ENCODE data around the gene COA1. TPM values are rescaled to one million over a fixed set of nuclear protein-coding genes. Genes with fewer than 3 reads are reported as not detected.
"Not testable (repeated sequence)": the region's sequence is repeated elsewhere in the genome, so short reads cannot be mapped to it uniquely, and the experiment has no call there.

The COA1 gene
- polyA plus RNA-seq, 2 of the 4 experiments (the other 2 are of a cell fraction): 57.5 to 91.4 TPM

GRCh38 chr7:43687866-43688265 lies 41.5 kb downstream of the COA1 start:
- not testable (repeated sequence) for FAIRE-seq; H3K27ac ChIP-seq; DNase-seq (ENCODE audit: low read depth in 1 of 2, low spot score in 1 of 2); H3K4me2 ChIP-seq; H3K4me3 ChIP-seq; H3K9me3 ChIP-seq; ATAC-seq
- ChIA-PET POLR2A (interaction anchor here (0.6 kb wide), 1 partner anchor 105 kb away, joined by 3 read pairs; the partner anchor contains the start of gene STK17A), CTCF (interaction anchor here (1.2 to 12.3 kb wide), 3 partner anchors 12 to 106 kb away, joined by 3 to 87 read pairs (median 32); partner anchors contain the start of gene STK17A)
- 94% methylated on average over 4 of the region's 4 CpGs for WGBS (ENCODE audit: missing lambda C conversion rate)
- peaks cover 21% of the 10 kb centered on the region for H3K4me1 ChIP-seq

DNA sequence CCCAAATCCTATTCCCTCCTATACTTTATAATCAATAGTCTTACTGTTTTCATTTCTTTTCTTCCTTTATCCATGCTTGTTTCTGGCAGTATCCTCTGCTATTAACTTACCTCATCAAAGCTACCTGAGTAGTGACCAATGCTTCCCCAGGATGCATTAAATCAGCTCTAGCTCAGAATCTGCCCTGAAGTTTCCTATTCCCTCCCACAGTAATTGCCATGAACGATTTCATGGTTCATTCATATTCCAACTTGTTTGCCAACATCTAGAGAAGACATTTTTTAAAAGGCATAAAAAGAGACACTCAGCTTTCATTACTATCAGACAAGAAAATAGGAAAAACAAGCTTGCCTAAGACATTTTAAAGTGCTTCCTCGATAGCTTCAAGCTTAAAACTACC lies 42.3 kb downstream of the COA1 start:
- CTCF ChIA-PET: interaction anchor here (0.7 to 12.3 kb wide), 8 partner anchors 10 to 105 kb away, joined by 3 to 87 read pairs (median 3); partner anchors contain the start of gene STK17A
- no peak for TF ChIP-seq CBX2 (IDR thresholded peaks at IDR 0.05; ENCODE audit: borderline replicate concordance, low read depth)
- TF ChIP-seq NR3C1 (IDR thresholded peaks at IDR 0.05): no peak
- TF ChIP-seq, protein P1, sequence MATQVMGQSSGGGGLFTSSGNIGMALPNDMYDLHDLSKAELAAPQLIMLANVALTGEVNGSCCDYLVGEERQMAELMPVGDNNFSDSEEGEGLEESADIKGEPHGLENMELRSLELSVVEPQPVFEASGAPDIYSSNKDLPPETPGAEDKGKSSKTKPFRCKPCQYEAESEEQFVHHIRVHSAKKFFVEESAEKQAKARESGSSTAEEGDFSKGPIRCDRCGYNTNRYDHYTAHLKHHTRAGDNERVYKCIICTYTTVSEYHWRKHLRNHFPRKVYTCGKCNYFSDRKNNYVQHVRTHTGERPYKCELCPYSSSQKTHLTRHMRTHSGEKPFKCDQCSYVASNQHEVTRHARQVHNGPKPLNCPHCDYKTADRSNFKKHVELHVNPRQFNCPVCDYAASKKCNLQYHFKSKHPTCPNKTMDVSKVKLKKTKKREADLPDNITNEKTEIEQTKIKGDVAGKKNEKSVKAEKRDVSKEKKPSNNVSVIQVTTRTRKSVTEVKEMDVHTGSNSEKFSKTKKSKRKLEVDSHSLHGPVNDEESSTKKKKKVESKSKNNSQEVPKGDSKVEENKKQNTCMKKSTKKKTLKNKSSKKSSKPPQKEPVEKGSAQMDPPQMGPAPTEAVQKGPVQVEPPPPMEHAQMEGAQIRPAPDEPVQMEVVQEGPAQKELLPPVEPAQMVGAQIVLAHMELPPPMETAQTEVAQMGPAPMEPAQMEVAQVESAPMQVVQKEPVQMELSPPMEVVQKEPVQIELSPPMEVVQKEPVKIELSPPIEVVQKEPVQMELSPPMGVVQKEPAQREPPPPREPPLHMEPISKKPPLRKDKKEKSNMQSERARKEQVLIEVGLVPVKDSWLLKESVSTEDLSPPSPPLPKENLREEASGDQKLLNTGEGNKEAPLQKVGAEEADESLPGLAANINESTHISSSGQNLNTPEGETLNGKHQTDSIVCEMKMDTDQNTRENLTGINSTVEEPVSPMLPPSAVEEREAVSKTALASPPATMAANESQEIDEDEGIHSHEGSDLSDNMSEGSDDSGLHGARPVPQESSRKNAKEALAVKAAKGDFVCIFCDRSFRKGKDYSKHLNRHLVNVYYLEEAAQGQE (IDR thresholded peaks at IDR 0.05): no peak
- no peak for TF ChIP-seq MYC (IDR thresholded peaks at IDR 0.05; ENCODE audit: borderline replicate concordance, low read length)
- no peak for TF ChIP-seq RFX5 (IDR thresholded peaks at IDR 0.05)
- TF ChIP-seq HOXB13 (CRISPR knock-in tag; IDR thresholded peaks at IDR 0.05; ENCODE audit: low read depth): no peak
- TF ChIP-seq HOXB5 (CRISPR knock-in tag; IDR thresholded peaks at IDR 0.05): no peak
- no peak for TF ChIP-seq POLR2AphosphoS2 (conservative IDR thresholded peaks at IDR 0.05; ENCODE audit: low read length)
- TF ChIP-seq RAD21 (conservative IDR thresholded peaks at IDR 0.05 in 1 of 2, IDR thresholded peaks at IDR 0.05 in 1 of 2): no peak
- TF ChIP-seq JUN (IDR thresholded peaks at IDR 0.05): no peak
- TF ChIP-seq ZC3H11A (IDR thresholded peaks at IDR 0.05): no peak
- TF ChIP-seq ZSCAN20 (CRISPR knock-in tag; IDR thresholded peaks at IDR 0.05): no peak
- TF ChIP-seq FOSL2 (IDR thresholded peaks at IDR 0.05): no peak
- TF ChIP-seq FOSL2 (CRISPR knock-in tag; IDR thresholded peaks at IDR 0.05): no peak
- no peak for TF ChIP-seq EHF (CRISPR knock-in tag; IDR thresholded peaks at IDR 0.05)
- TF ChIP-seq EHMT2 (IDR thresholded peaks at IDR 0.05; ENCODE audit: low read depth): no peak
- no peak for TF ChIP-seq USF2 (IDR thresholded peaks at IDR 0.05)
- TF ChIP-seq CBX8 (IDR thresholded peaks at IDR 0.05): no peak
- TF ChIP-seq, protein P2, sequence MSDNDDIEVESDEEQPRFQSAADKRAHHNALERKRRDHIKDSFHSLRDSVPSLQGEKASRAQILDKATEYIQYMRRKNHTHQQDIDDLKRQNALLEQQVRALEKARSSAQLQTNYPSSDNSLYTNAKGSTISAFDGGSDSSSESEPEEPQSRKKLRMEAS (IDR thresholded peaks at IDR 0.05): no peak
- POLR2A ChIA-PET: interaction anchor here (0.6 kb wide), 1 partner anchor 104 kb away, joined by 3 read pairs; the partner anchor contains the start of gene STK17A

GRCh38 chr7:43680736-43681135 lies 48.6 kb downstream of the COA1 start:
- CTCF ChIA-PET: interaction anchor here (0.9 to 1.5 kb wide), 4 partner anchors 8 to 98 kb away, joined by 3 to 5 read pairs (median 4); partner anchors contain the start of gene STK17A

More for the DNA sequence above, 42.3 kb downstream of the COA1 start:
- Histone ChIP-seq H3K4me1 (peaks cover 12% of the 10 kb centered on the region), H3K9me3 (no peaks in the 10 kb centered on the region), H3K27ac (no peak overlapping the region), H3K4me2 (no peak overlapping the region), H3K4me3 (no peak overlapping the region)
- no peak for DNase-seq (ENCODE audit: low read depth in 1 of 2, low spot score in 1 of 2)
- no peak for ATAC-seq
- 65% methylated on average over 2 of the region's 2 CpGs for WGBS (ENCODE audit: missing lambda C conversion rate)
- no peak for FAIRE-seq

More at GRCh38 chr7:43680736-43681135, 48.6 kb downstream of the COA1 start:
- H3K9me3 ChIP-seq: no peaks in the 10 kb centered on the region
- H3K4me2 ChIP-seq: no peak overlapping the region
- H3K27ac ChIP-seq: no peak overlapping the region
- FAIRE-seq (no peak), ATAC-seq (no peak), DNase-seq (ENCODE audit: low read depth in 1 of 2, low spot score in 1 of 2) (no peak)
- no peak overlapping the region for H3K4me3 ChIP-seq
- 91% methylated on average over 3 of the region's 3 CpGs for WGBS (ENCODE audit: missing lambda C conversion rate)
- POLR2A ChIA-PET: no interaction called here
- peaks cover 8% of the 10 kb centered on the region; the same call in 1 of the 3 replicates for H3K4me1 ChIP-seq
- TF ChIP-seq, protein P3, sequence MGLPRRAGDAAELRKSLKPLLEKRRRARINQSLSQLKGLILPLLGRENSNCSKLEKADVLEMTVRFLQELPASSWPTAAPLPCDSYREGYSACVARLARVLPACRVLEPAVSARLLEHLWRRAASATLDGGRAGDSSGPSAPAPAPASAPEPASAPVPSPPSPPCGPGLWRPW (IDR thresholded peaks at IDR 0.05): no peak
- no peak for TF ChIP-seq HOXB5 (CRISPR knock-in tag; IDR thresholded peaks at IDR 0.05)
- no peak for TF ChIP-seq BHLHE40 (IDR thresholded peaks at IDR 0.05; ENCODE audit: low read depth, low read length)
- TF ChIP-seq NR3C1 (IDR thresholded peaks at IDR 0.05): no peak
- no peak for TF ChIP-seq KDM5A (IDR thresholded peaks at IDR 0.05)
- no peak for TF ChIP-seq MAZ (IDR thresholded peaks at IDR 0.05; ENCODE audit: borderline replicate concordance, low read depth, low read length)
- TF ChIP-seq HDAC2 (IDR thresholded peaks at IDR 0.05): no peak
- TF ChIP-seq ZNF302 (CRISPR knock-in tag; IDR thresholded peaks at IDR 0.05): no peak
- TF ChIP-seq NFE2L2 (conservative IDR thresholded peaks at IDR 0.05; ENCODE audit: low read length): no peak
- no peak for TF ChIP-seq RFX5 (IDR thresholded peaks at IDR 0.05)
- TF ChIP-seq EHMT2 (IDR thresholded peaks at IDR 0.05; ENCODE audit: low read depth): no peak
- no peak for TF ChIP-seq POLR2AphosphoS2 (conservative IDR thresholded peaks at IDR 0.05; ENCODE audit: low read length)
- TF ChIP-seq, protein P4, sequence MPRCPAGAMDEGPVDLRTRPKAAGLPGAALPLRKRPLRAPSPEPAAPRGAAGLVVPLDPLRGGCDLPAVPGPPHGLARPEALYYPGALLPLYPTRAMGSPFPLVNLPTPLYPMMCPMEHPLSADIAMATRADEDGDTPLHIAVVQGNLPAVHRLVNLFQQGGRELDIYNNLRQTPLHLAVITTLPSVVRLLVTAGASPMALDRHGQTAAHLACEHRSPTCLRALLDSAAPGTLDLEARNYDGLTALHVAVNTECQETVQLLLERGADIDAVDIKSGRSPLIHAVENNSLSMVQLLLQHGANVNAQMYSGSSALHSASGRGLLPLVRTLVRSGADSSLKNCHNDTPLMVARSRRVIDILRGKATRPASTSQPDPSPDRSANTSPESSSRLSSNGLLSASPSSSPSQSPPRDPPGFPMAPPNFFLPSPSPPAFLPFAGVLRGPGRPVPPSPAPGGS (IDR thresholded peaks at IDR 0.05): no peak
- no peak for TF ChIP-seq CEBPB (IDR thresholded peaks at IDR 0.05)

All from A549 (cell line).